ENCODE data around the gene DECR2. TPM values are rescaled to one million over a fixed set of nuclear protein-coding genes. Genes with fewer than 3 reads are reported as not detected.
"Not testable (repeated sequence)": the region's sequence is repeated elsewhere in the genome, so short reads cannot be mapped to it uniquely, and the experiment has no call there.

Gene DECR2
- total and polyA plus RNA-seq, 12 donors = 5.9 to 143 (median 41.7) TPM

DNA sequence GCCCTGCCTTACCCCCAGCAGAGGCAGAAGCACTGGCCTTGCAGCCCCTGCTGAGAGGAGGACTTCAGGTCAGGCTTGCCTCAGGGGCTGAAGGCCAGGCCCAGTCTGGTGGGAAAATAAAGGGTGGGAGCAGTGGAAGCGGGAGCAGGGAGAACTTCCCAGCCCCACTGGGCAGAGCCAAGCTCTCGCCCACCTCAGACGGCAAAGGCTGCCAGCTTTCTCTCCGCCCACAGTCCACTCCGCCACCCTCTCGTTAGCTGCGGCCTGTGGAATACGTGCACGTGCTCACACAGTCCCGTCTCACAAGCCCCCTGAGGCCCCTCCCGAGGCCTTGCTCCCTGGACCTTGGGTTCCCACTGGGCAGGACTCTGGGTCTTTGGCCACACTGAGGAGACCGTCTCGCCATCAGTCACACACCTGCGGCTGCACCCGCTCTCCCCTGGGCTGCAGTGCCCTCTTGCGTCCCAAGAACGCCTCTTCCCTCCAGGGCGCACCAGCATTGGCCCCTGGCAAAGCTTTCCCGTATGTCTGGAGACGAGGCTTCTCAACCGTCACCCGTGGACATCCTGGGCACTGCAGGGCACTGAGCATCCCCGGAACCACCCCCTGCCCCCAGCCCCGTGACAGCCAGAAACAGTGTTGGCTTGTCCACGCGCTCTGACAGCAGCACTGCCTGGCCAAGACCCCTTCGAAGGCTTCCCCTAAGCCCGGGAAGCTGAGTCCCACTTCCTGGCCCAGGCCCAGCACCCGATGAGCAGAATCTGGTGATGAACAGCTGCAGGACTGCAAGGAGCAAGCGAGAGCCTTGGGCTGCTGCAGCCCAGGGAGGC lies 39.6 kb upstream of the DECR2 start:
- Histone ChIP-seq H3K27me3 (no peaks in the 10 kb centered on the region), H3K27ac (no peak overlapping the region), H3K36me3 (replicated peaks in 1 of 2) (peaks cover 0 to 9% of the 10 kb centered on the region in 2 donors), H3K4me3 (no peak overlapping the region), H3K9me3 (replicated peaks in 1 of 3) (no peaks in the 10 kb centered on the region), H3K4me1 (replicated peaks in 1 of 2) (no peaks in the 10 kb centered on the region)
- TF ChIP-seq POLR2A (IDR thresholded peaks at IDR 0.05) = no peak
- TF ChIP-seq, protein P1, sequence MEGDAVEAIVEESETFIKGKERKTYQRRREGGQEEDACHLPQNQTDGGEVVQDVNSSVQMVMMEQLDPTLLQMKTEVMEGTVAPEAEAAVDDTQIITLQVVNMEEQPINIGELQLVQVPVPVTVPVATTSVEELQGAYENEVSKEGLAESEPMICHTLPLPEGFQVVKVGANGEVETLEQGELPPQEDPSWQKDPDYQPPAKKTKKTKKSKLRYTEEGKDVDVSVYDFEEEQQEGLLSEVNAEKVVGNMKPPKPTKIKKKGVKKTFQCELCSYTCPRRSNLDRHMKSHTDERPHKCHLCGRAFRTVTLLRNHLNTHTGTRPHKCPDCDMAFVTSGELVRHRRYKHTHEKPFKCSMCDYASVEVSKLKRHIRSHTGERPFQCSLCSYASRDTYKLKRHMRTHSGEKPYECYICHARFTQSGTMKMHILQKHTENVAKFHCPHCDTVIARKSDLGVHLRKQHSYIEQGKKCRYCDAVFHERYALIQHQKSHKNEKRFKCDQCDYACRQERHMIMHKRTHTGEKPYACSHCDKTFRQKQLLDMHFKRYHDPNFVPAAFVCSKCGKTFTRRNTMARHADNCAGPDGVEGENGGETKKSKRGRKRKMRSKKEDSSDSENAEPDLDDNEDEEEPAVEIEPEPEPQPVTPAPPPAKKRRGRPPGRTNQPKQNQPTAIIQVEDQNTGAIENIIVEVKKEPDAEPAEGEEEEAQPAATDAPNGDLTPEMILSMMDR (IDR thresholded peaks at IDR 0.05) = peak; percentile 44 to 82 (median 76)
- intact Hi-C loops (cut with DNase I) = no loop called here
- 13 to 33% (median 26%) methylated on average over 6 to 30 of the region's 30 CpGs for WGBS, 4 donors
- DNase-seq = peak; percentile 76 to 88 (median 82)

DNA sequence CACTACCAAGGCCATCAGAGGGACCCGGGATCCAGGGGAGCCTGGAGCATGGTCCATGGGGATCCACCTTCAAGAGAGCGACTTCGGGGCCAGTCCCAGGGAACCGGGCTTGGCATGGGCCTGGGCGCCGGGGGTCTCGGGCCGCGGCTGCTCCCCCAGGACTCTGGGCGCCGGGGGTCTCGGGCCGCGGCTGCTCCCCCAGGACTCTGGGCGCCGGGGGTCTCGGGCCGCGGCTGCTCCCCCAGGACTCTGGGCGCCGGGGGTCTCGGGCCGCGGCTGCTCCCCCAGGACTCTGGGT lies 39.0 kb upstream of the DECR2 start:
- H3K27me3 ChIP-seq; H3K4me3 ChIP-seq; DNase-seq; H3K9me3 ChIP-seq (replicated peaks in 1 of 3); intact Hi-C loops (cut with DNase I); H3K27ac ChIP-seq; H3K4me1 ChIP-seq (replicated peaks in 1 of 2): not testable (repeated sequence)
- 67 to 82% methylated on average over 18 to 21 of the region's 24 CpGs; no CpG with 5 or more reads in 2 of the 4 donors for WGBS, 4 donors
- H3K36me3 ChIP-seq (replicated peaks in 1 of 2) = peaks cover 0 to 14% of the 10 kb centered on the region in 2 donors

DNA sequence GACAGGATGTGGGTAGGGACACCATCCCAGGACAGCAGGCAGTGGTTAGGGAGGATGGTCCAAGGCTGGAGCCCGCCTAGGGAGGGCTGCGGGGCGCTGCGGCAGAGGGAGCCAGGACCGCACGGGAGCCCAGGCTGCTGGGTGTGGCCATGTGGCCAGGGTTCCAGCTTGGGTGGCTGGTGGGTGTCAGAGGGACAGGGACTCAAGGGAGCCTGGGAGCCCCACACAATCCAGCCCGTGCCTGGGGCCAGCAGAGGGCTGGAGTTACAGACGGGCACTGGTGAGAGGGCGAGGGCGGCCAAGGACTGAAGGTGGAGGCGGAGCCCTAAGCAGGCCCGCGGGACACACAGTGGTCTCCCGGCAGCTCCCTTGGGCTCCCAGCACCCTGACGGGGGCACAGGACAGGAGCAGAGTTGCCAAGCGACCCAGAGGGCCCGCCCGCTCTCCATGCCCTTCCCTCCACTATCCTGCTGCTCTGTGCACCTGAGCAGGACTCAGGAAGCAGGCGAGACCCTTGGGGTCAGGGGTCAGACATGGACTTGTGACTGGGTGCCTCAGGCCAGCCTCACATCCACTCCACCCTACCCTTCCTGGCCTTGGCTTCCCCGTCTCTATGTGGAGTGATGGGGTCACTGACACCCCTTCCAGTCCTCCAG lies 38.4 kb upstream of the DECR2 start:
- H3K27ac ChIP-seq = no peak overlapping the region
- no peak for TF ChIP-seq POLR2A (IDR thresholded peaks at IDR 0.05)
- TF ChIP-seq, protein P1 (IDR thresholded peaks at IDR 0.05) = no peak
- no peaks in the 10 kb centered on the region for H3K27me3 ChIP-seq
- peaks cover 0 to 20% of the 10 kb centered on the region in 2 donors for H3K36me3 ChIP-seq (replicated peaks in 1 of 2)
- intact Hi-C loops (cut with DNase I) = no loop called here
- no peaks in the 10 kb centered on the region for H3K4me1 ChIP-seq (replicated peaks in 1 of 2)
- WGBS, 4 donors = 43 to 67% (median 57%) methylated on average over 4 to 20 of the region's 20 CpGs
- no peaks in the 10 kb centered on the region for H3K9me3 ChIP-seq (replicated peaks in 1 of 3)
- DNase-seq = no peak
- no peak overlapping the region for H3K4me3 ChIP-seq

DNA sequence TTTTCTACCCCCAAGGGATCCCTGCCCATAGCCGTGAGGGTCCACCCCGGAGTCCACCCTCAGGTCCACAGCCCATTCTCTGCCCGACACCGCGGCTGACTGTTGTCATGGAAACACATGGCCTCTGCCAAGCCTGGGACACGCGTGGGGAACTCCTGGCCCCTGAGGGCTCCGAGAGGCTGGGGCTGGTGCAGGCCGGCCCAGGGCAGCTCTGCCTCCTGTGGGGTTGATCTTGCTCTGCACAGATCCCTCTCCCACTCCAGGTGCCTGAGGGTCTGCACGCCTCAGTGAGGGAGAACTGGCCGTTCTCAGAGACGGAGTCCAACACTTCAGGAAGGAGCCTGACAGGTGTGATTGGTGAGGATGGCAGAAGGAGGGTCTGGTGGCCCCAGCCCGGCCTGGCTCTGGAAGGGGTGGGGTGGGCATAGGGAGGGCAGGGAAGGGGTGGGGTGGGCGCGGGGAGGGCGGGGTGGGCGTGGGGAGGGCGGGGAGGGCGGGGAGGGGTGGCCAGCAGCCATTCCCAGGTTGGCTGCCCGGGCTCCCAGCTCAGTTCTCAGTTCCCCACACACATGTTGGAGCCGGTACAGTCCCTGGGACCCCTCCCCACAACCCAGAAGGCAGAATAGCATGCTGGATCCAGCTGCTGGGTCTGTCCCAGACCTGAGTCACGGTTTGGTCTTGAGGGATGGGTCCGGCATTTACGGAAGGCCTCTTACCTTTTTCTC lies 37.8 kb upstream of the DECR2 start:
- intact Hi-C loops (cut with DNase I) = no loop called here
- Histone ChIP-seq H3K9me3 (replicated peaks in 1 of 3) (no peaks in the 10 kb centered on the region), H3K27me3 (no peaks in the 10 kb centered on the region), H3K27ac (no peak overlapping the region), H3K4me3 (no peak overlapping the region), H3K36me3 (replicated peaks in 1 of 2) (peaks cover 0 to 27% of the 10 kb centered on the region in 2 donors), H3K4me1 (replicated peaks in 1 of 2) (no peaks in the 10 kb centered on the region)
- no peak for TF ChIP-seq POLR2A (IDR thresholded peaks at IDR 0.05)
- TF ChIP-seq, protein P1 (IDR thresholded peaks at IDR 0.05) = no peak
- no peak for DNase-seq
- WGBS, 4 donors = 33 to 45% (median 40%) methylated on average over 10 to 24 of the region's 24 CpGs

Data from adrenal gland (tissue), 12 donors.